ENCODE data around the gene H1-8. TPM values are rescaled to one million over a fixed set of nuclear protein-coding genes. Genes with fewer than 3 reads are reported as not detected.

H1-8 gene
- total and polyA plus RNA-seq, 9 of the 15 experiments (the other 6 are each of a cell fraction or from before 2014, with no cell fraction given), result not detected

- no peak for TF ChIP-seq PCBP2 (IDR thresholded peaks at IDR 0.05; ENCODE audit: low read depth, low read length, poor library complexity, severe bottlenecking)
- no peak for TF ChIP-seq CHD1 (IDR thresholded peaks at IDR 0.05; ENCODE audit: low read length)
- TF ChIP-seq SMARCA5 (IDR thresholded peaks at IDR 0.05), result no peak
Observed at GRCh38 chr3:129504471-129505100, 38.4 kb upstream of the H1-8 start (continued).

GRCh38 chr3:129505341-129505740 is 37.6 kb upstream of the H1-8 start:
- Histone ChIP-seq H3K27ac (ENCODE audit: extremely low read depth, low read depth, low read length) (no peak overlapping the region), H3K27me3 (ENCODE audit: control insufficient read depth in 2 of 2, insufficient read depth in 2 of 2, low read length in 2 of 2) (no peaks in the 10 kb centered on the region), H3K9me1 (ENCODE audit: control insufficient read depth, insufficient read depth, low read length) (no peaks in the 10 kb centered on the region), H4K20me1 (replicated peaks; ENCODE audit: control insufficient read depth, insufficient read depth, low read length) (no peaks in the 10 kb centered on the region), H3K36me3 (ENCODE audit: control insufficient read depth, insufficient read depth, low read length) (0 out of 3 replicates have a peak, but pooled peaks cover 3% of the 10 kb centered on the region), H3K4me2 (ENCODE audit: insufficient read depth, low read length) (no peak overlapping the region), H3K4me3 (no peak overlapping the region), H3K79me2 (ENCODE audit: control insufficient read depth, insufficient read depth, low read length) (no peaks in the 10 kb centered on the region), H3K4me1 (replicated peaks in 1 of 2; ENCODE audit: control insufficient read depth in 2 of 2, insufficient read depth in 2 of 2, low read length in 2 of 2) (no peaks in the 10 kb centered on the region; a peak in 1 of 5 replicates), H2AFZ (ENCODE audit: low read depth, low read length) (no peak overlapping the region), H3K9ac (ENCODE audit: insufficient read depth in 1 of 2, low read depth in 2 of 2, low read length in 2 of 2) (no peak overlapping the region), H3K9me3 (replicated peaks; ENCODE audit: control insufficient read depth, insufficient read depth, low read depth, low read length) (no peaks in the 10 kb centered on the region)
- ChIA-PET CTCF (ENCODE audit: low intra/inter-chr PET ratio) (no interaction called here), POLR2A (interaction anchor here (0.9 kb wide), 1 partner anchor 13 kb away, joined by 3 read pairs; no protein-coding TSS in a partner anchor)
- intact Hi-C loops (cut with micrococcal nuclease), result no loop called here
- no peak for ATAC-seq
- in situ Hi-C loops (cut with MboI), result no loop called here
- DNase-seq (ENCODE audit: extremely low read depth in 1 of 4, low spot score in 3 of 4), result no peak
- no peak for FAIRE-seq
- BruUV-seq (replicated peaks), result no TSS peak
- WGBS (ENCODE audit: insufficient coverage, low coverage, missing lambda C conversion rate), result 61% methylated on average over 6 of the region's 6 CpGs
- TF ChIP-seq TEAD2 (tag; IDR thresholded peaks at IDR 0.05) (no peak), MYBL2 (IDR thresholded peaks at IDR 0.05; ENCODE audit: low read depth) (no peak), MYBL2 (CRISPR knock-in tag; IDR thresholded peaks at IDR 0.05; ENCODE audit: borderline replicate concordance) (no peak), KLF1 (tag; IDR thresholded peaks at IDR 0.05) (no peak), HCFC1 (IDR thresholded peaks at IDR 0.05; ENCODE audit: low read depth, low read length) (no peak), GTF2A2 (tag; IDR thresholded peaks at IDR 0.05) (no peak), ZNF146 (CRISPR knock-in tag; IDR thresholded peaks at IDR 0.05; ENCODE audit: unreplicated experiment) (no peak), ZNF224 (CRISPR knock-in tag; IDR thresholded peaks at IDR 0.05) (no peak), NFIX (CRISPR knock-in tag; IDR thresholded peaks at IDR 0.05; ENCODE audit: low read depth) (no peak), ZNF780A (CRISPR knock-in tag; IDR thresholded peaks at IDR 0.05) (no peak), BACH1 (tag; IDR thresholded peaks at IDR 0.05) (no peak), BRF1 (IDR thresholded peaks at IDR 0.05; ENCODE audit: borderline replicate concordance, extremely low read depth, insufficient read length) (no peak), TCF7L2 (IDR thresholded peaks at IDR 0.05; ENCODE audit: low read depth, low read length) (no peak), FOXP4 (CRISPR knock-in tag; IDR thresholded peaks at IDR 0.05; ENCODE audit: borderline replicate concordance) (no peak), MAFK (IDR thresholded peaks at IDR 0.05; ENCODE audit: low read length) (no peak), HOXB6 (CRISPR knock-in tag; IDR thresholded peaks at IDR 0.05; ENCODE audit: borderline replicate concordance) (no peak)
